GM12801 (cell line): ENCODE measurements around the gene H19.

Source experiments
- TF ChIP-seq, protein P1 (sequence below): IDR thresholded peaks from one replicate; pipeline ENCODE4 v1.5.1; 2011; ENCODE audit warnings: control low read depth; ENCODE audit not compliant: insufficient read length; ENCODE audit errors: extremely low read depth

The H19 gene

DNA sequence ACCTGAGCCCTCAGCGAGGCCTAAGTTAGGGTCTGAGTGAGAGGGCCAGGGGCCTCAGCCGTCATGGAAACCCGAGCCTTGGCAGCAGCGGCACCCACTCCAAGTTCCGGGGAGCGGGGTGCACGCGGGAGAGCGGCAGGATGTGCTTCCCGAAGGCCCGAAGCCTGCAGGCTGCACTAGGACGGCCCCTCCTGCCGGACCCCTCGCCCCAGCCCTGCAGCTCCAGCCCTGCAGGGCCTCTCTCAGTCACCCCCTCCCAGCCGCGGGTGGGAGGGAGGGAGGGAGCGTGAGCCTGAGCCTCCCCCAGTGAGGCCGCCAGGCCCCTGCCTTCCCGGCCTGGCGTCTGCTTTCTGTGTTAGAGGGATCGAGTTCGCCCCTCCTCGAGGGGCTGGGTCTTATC, 27.9 kb downstream of the H19 start:
- TF ChIP-seq, protein P1, sequence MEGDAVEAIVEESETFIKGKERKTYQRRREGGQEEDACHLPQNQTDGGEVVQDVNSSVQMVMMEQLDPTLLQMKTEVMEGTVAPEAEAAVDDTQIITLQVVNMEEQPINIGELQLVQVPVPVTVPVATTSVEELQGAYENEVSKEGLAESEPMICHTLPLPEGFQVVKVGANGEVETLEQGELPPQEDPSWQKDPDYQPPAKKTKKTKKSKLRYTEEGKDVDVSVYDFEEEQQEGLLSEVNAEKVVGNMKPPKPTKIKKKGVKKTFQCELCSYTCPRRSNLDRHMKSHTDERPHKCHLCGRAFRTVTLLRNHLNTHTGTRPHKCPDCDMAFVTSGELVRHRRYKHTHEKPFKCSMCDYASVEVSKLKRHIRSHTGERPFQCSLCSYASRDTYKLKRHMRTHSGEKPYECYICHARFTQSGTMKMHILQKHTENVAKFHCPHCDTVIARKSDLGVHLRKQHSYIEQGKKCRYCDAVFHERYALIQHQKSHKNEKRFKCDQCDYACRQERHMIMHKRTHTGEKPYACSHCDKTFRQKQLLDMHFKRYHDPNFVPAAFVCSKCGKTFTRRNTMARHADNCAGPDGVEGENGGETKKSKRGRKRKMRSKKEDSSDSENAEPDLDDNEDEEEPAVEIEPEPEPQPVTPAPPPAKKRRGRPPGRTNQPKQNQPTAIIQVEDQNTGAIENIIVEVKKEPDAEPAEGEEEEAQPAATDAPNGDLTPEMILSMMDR: no peak

DNA sequence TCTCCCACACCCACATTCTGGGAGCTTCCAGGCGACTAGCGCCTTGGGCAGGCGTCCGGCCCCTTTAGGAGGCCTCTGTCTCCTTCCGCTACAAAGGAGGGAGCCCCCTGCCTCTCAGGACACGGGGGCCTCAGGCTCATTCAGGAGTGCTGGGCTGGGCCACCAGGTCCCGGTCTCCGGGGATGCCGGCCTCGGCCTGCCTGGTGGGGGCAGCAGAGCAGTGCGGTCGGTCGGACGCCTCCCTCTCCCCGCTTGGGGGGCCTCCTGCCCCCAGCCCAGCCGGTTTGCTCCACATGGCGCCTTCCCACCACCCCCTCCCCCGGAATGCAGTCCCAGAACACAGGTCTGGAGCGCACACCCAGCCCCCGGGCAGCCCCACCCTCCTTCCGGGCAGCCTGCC, 28.6 kb downstream of the H19 start:
- TF ChIP-seq, protein P1: no peak

DNA sequence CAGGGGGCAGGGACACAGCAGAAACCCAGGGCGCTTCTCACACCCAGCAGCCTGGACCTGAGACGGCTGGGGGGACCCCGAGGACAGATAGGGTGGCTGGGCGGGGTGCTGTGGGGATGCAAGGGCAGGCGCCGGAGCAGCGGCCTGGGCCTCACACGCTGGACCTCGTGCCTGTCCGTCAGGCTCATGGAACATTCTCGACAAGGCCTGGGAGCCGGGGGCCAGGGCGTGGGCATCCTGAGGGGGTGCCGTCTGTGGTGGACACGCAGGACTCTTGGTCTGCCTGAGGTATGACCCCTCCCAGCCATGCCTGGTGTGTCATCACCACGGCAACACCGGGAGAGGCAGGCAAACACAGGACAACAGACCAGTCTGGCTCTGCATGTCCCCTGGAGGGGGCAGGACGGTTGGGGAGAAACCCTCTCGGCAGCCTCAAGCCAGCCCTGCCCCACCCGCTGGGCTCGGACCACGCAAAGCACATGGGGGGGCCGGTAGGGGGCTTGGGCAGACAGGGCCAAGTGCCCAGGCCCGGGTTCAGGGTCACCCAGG, 29.1 kb downstream of the H19 start:
- TF ChIP-seq, protein P1: no peak

DNA sequence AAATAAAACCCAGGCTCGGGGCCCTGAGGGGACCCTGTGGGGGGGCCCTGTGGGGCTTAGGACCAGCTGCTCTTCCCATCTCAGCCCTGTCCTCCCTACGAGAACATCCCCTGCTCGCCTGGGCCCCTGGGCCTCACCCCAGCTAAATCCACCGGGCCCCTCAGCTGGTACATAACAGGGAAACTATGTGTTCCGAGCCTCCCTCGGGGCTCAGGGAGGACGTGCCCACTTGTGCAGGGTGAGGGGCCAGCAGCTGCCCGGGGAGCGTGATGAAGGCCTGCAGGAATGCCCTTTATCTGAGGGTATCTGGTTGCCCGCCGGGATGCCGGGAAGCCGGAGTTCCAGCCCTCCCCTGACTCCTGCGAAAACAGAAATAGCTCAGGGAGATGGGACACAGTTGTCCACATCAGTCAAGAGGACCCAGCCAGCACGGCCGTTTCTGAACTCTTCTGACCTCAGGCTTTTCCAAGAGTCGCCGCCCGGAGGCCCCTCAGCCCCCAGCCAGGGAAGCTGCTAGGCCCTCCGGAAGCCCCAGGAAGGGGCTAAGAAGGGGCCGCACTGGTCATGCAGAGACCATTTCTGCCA, 29.9 kb downstream of the H19 start:
- TF ChIP-seq, protein P1: no peak

DNA sequence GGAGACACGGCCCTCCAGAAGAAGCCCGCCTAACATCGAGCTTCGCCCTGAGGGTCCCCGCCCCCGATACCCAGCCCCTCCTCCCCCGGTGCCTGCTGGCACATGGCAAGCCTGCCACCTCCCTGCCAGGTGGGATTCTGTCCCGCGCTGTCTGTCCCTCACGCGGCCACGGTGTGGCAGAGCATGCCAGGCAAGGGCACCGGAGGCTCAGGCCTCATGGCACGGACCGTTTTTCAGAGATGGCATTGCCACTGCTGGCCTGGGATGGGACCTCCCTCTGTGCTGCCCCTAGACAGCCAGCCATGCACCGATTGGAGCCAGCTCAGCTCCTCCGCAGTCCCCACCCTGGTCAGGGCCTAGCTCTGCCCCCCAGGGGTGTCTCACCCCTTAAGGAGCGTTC, 31.1 kb downstream of the H19 start:
- TF ChIP-seq, protein P1: no peak

DNA sequence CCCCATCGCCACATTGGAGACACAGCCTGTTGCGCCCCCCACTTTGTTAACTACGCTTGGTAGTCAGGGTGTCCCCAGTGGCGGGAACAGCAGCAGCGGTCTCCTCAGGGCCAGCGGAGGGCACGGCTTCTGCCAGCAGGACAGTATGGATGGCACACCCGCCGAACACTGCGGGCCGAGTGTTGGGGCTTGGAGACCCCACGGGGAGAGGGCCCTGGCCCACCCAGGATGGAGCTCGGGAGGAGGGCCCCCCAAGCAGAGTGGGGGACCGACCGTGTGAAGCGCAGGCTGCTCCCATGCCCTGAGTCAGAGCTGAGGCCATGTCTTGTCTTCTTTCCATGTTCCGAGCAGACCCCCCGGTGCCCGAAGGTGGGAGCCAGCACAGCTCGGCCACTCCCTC, 32.7 kb downstream of the H19 start:
- TF ChIP-seq, protein P1: no peak

DNA sequence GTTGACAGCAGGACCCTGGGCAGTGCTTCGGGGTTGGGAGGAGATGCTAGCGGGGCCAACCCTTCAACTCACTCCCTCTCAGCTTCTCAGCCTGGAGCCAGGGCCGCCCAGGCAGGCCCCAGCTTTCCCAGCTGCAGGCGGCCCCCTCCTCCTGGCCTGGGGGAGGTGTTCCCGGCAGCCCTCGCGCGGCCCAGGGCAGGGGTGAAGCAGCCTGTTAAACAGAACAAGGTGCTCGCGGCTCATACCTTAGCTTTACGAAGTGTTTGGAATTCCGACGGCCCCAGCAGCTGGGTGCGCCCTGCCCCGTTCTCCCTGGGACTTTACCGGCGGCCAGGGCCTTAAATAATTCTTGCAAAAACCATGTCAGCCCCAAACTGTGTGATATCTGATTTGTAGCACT, 33.3 kb downstream of the H19 start:
- TF ChIP-seq, protein P1: no peak
